Neural progenitor cell (in vitro differentiated cells): ENCODE measurements around the gene SHROOM1. TPM values are rescaled to one million over a fixed set of nuclear protein-coding genes. Genes with fewer than 3 reads are reported as not detected.

Source experiments
- DNase-seq: peaks from one replicate; pipeline ENCODE4 v3.0.0-alpha.2; 2016; ENCODE audit warnings: low spot score
- H2AFZ ChIP-seq: fragments of 200-600 bp; sonication (generic); replicated peaks from 2 replicates; pipeline ENCODE4 v1.6.1; 2016; ENCODE audit warnings: antibody characterized with exemption
- H3F3A ChIP-seq: fragments of 200-600 bp; sonication (generic); 2 replicates; pipeline ENCODE4 v1.6.1; 2016; ENCODE audit warnings: antibody characterized with exemption, low read depth
- H3K27ac ChIP-seq: fragments of 200-600 bp; sonication (generic); 2 replicates; pipeline ENCODE4 v1.5.1; 2016; ENCODE audit warnings: mild to moderate bottlenecking
- H3K27me3 ChIP-seq: fragments of 200-600 bp; sonication (generic); 2 replicates; pipeline ENCODE4 v1.6.1; 2016; ENCODE audit warnings: mild to moderate bottlenecking, moderate library complexity
- H3K36me3 ChIP-seq: fragments of 200-600 bp; sonication (generic); 2 replicates; pipeline ENCODE4 v1.5.1; 2016
- H3K4me1 ChIP-seq: fragments of 200-600 bp; sonication (generic); 2 replicates; pipeline ENCODE4 v1.6.1; 2016; ENCODE audit warnings: mixed run types
- H3K4me2 ChIP-seq: fragments of 200-600 bp; sonication (generic); 2 replicates; pipeline ENCODE4 v1.6.1; 2016
- H3K4me3 ChIP-seq: fragments of 200-600 bp; sonication (generic); 2 replicates; pipeline ENCODE4 v1.5.1; 2016
- H3K79me2 ChIP-seq: fragments of 200-600 bp; sonication (generic); 2 replicates; pipeline ENCODE4 v1.6.1; 2016; ENCODE audit warnings: low read depth
- H3K9ac ChIP-seq: fragments of 200-600 bp; sonication (generic); 2 replicates; pipeline ENCODE4 v1.6.1; 2016
- H3K9me3 ChIP-seq: fragments of 200-600 bp; sonication (generic); 2 replicates; pipeline ENCODE4 v1.5.1; 2016; ENCODE audit warnings: low read depth
- H4K20me1 ChIP-seq: fragments of 200-600 bp; sonication (generic); 2 replicates; pipeline ENCODE4 v1.6.1; 2016; ENCODE audit warnings: low read depth
- H3K27ac Mint-ChIP-seq: 3 replicates; pipeline ENCODE4 v1.8.0; 2021; ENCODE audit warnings: mixed read lengths
- H3K27me3 Mint-ChIP-seq: 2 replicates; pipeline ENCODE4 v1.8.0; 2022; ENCODE audit warnings: low read depth, mild to moderate bottlenecking, inconsistent platforms, moderate library complexity, mixed read lengths; ENCODE audit not compliant: insufficient read depth
- H3K36me3 Mint-ChIP-seq: 3 replicates; pipeline ENCODE4 v1.8.0; 2021; ENCODE audit warnings: mixed read lengths
- H3K4me1 Mint-ChIP-seq: 3 replicates; pipeline ENCODE4 v1.8.0; 2021; ENCODE audit warnings: mixed read lengths
- H3K4me3 Mint-ChIP-seq: 3 replicates; pipeline ENCODE4 v1.8.0; 2021; ENCODE audit warnings: mild to moderate bottlenecking, moderate library complexity, mixed read lengths
- H3K9me3 Mint-ChIP-seq: 3 replicates; pipeline ENCODE4 v1.8.0; 2020; ENCODE audit warnings: mixed read lengths
- CTCF ChIP-seq: fragments of 200-600 bp; sonication (generic); IDR thresholded peaks from 2 replicates; pipeline ENCODE4 v1.5.1; 2017; ENCODE audit warnings: antibody characterized with exemption, mild to moderate bottlenecking
- EZH2 ChIP-seq: fragments of 200-600 bp; sonication (generic); IDR thresholded peaks from 2 replicates; pipeline ENCODE4 v1.6.1; 2017; ENCODE audit warnings: antibody characterized with exemption, mild to moderate bottlenecking, moderate library complexity
- EZH2phosphoT487 ChIP-seq: fragments of 200-600 bp; sonication (generic); IDR thresholded peaks from 2 replicates; pipeline ENCODE4 v1.6.1; 2017; ENCODE audit warnings: antibody characterized with exemption
- total RNA-seq: library from RNA; depleted of rRNA; stranded (reverse); fragments of >200 nt; gene quantifications from 2 replicates; pipeline ENCODE4 v1.2.3, GENCODE V29; 2015; ENCODE audit warnings: low replicate concordance

SHROOM1 gene
- total RNA-seq, 1 donor from 2014 or later, result 0.36 TPM

- Histone ChIP-seq H3K4me1 (peaks cover 15% of the 10 kb centered on the region), H3K9ac (no peak overlapping the region), H3K4me3 (peak overlapping the region; percentile 83), H3K4me2 (peak overlapping the region; percentile 98), H3K9me3 (no peaks in the 10 kb centered on the region), H3K27ac (no peak overlapping the region), H3F3A (peaks cover 29% of the 10 kb centered on the region), H3K36me3 (no peaks in the 10 kb centered on the region), H3K27me3 (peaks cover 66% of the 10 kb centered on the region), H4K20me1 (peaks cover 12% of the 10 kb centered on the region), H2AFZ (peak overlapping the region; percentile 99), H3K79me2 (peaks cover 6% of the 10 kb centered on the region)
- no peak for TF ChIP-seq EZH2
- no peak for TF ChIP-seq EZH2phosphoT487
- TF ChIP-seq CTCF, result no peak
- H3K36me3 Mint-ChIP-seq, result peaks cover 2% of the 10 kb centered on the region
- H3K27ac Mint-ChIP-seq, result no peak overlapping the region
- no peaks in the 10 kb centered on the region for H3K9me3 Mint-ChIP-seq
- peaks cover 43% of the 10 kb centered on the region for H3K4me1 Mint-ChIP-seq
- DNase-seq, result no peak
- H3K4me3 Mint-ChIP-seq, result no peak overlapping the region
- peaks cover 4% of the 10 kb centered on the region for H3K27me3 Mint-ChIP-seq
Measured at GRCh38 chr5:132776938-132777208, 53.6 kb downstream of the SHROOM1 start.

DNA sequence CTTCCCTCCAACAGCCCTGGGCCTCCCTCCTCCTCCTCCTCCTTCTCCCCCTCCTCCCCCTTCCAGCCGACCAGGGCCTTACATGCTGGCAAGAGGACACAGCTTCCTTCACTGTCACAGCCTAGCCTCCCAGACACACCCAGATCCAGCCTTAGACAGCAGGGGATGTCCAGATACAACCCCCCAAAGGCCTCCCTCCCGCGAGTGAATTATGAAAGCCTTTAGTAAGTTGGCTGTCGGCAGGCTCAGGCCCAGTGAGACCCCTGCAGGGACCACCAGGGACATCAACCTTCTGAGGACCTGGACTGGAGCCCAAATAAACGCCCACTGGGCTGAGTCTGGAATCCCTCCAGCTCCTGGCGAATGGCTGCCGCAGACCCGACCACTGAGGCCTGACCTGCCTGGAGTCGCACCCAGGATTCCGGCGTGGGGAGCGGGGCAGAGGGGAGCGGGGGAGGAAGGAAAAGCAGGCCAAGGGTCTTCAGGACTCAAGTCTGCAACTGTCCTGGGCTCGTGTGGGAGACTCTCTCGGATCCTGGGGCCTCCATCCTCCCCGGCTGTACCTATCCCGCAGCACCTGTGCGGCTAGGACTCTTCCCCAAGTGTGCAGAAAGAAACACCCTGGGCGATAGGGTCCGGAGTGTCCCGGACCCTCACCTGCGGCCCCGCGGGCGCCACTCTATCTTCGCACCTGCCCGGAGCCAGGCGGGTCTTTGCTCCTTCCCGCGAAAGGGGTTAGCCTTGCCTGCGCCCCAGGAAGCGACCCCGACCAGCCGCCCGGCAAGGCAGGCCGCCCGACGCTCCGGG, 54.1 kb downstream of the SHROOM1 start:
- Mint-ChIP-seq H3K27ac (no peak overlapping the region), H3K27me3 (peaks cover 4% of the 10 kb centered on the region), H3K4me1 (peaks cover 47% of the 10 kb centered on the region), H3K4me3 (peak overlapping the region; percentile 89), H3K9me3 (no peaks in the 10 kb centered on the region), H3K36me3 (peaks cover 2% of the 10 kb centered on the region)
- Histone ChIP-seq H3K4me3 (peak overlapping the region; percentile 83), H3K27me3 (peaks cover 61% of the 10 kb centered on the region), H2AFZ (peak overlapping the region; percentile 99), H3F3A (peaks cover 31% of the 10 kb centered on the region), H3K27ac (no peak overlapping the region), H3K79me2 (peaks cover 6% of the 10 kb centered on the region), H3K4me1 (peaks cover 20% of the 10 kb centered on the region), H4K20me1 (peaks cover 14% of the 10 kb centered on the region), H3K4me2 (peak overlapping the region; percentile 98), H3K9me3 (no peaks in the 10 kb centered on the region), H3K36me3 (no peaks in the 10 kb centered on the region), H3K9ac (no peak overlapping the region)
- TF ChIP-seq EZH2 (no peak), CTCF (peak; percentile 24)
- peak; percentile 62 for DNase-seq

GRCh38 chr5:132775476-132775961, 54.9 kb downstream of the SHROOM1 start:
- Histone ChIP-seq H3K36me3 (no peaks in the 10 kb centered on the region), H3K27ac (no peak overlapping the region), H3K79me2 (peaks cover 6% of the 10 kb centered on the region), H3K27me3 (peaks cover 53% of the 10 kb centered on the region), H3K4me1 (peaks cover 28% of the 10 kb centered on the region), H3K4me2 (peak overlapping the region; percentile 98), H3K9ac (no peak overlapping the region), H4K20me1 (peaks cover 20% of the 10 kb centered on the region), H3F3A (peaks cover 39% of the 10 kb centered on the region), H2AFZ (no peak overlapping the region), H3K9me3 (no peaks in the 10 kb centered on the region), H3K4me3 (peak overlapping the region; percentile 83)
- Mint-ChIP-seq H3K4me3 (peak overlapping the region; percentile 89), H3K4me1 (peaks cover 54% of the 10 kb centered on the region), H3K9me3 (no peaks in the 10 kb centered on the region), H3K27me3 (peaks cover 4% of the 10 kb centered on the region), H3K27ac (peak overlapping the region; percentile 24), H3K36me3 (peaks cover 2% of the 10 kb centered on the region)
- DNase-seq, result peak; percentile 26
- TF ChIP-seq CTCF, result no peak
- no peak for TF ChIP-seq EZH2
- TF ChIP-seq EZH2phosphoT487, result no peak
